ENCODE data around the gene ALDH3B2. TPM values are rescaled to one million over a fixed set of nuclear protein-coding genes. Genes with fewer than 3 reads are reported as not detected.
"Not testable (repeated sequence)": the region's sequence is repeated elsewhere in the genome, so short reads cannot be mapped to it uniquely, and the experiment has no call there.

Gene ALDH3B2, protein sequence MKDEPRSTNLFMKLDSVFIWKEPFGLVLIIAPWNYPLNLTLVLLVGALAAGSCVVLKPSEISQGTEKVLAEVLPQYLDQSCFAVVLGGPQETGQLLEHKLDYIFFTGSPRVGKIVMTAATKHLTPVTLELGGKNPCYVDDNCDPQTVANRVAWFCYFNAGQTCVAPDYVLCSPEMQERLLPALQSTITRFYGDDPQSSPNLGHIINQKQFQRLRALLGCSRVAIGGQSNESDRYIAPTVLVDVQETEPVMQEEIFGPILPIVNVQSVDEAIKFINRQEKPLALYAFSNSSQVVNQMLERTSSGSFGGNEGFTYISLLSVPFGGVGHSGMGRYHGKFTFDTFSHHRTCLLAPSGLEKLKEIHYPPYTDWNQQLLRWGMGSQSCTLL
- total RNA-seq (2021), result 0.13 to 0.30 TPM (median 0.30 TPM) in 3 replicates
- percentile 5 among the genes with signal in this experiment for Bru-seq, nascent RNA
- long read RNA-seq, experiment 1, partial matches to known transcripts, result 0 of 2 reads
- long read RNA-seq, experiment 1, other reads (novel, unspliced or antisense), result 0 of 2 reads
- long read RNA-seq, experiment 2, result 0 reads
- long read RNA-seq, experiment 3, result 0 reads

DNA sequence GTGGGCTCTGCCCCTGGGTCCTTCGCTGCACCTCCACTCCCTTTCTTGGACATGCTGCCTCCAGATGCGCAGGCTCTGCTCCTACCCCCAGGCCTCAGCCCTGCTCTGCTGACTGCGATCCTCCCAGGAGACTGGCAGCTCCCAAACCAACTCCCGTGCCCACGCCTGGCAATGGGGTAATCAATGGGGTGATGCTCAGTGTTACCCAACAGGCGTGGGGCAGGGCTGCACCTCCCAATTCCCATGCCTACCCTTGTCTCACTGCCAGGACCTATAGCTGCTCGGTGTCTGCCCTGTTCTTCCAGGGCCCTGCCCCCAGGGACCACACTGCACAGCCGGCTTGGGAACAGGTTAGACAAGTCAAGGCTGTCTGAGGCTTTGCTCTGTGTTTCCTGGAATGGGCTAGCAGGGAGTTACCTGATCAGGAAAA lies at the start of gene ALDH3B2:
Gene ALDH3B2 (minus strand): TSS at position 182 of the 430 bp plus-strand sequence. CDS start 7,688 bp downstream, outside the sequence.
- no peak within 1 kb of the TSS for H3K4me3 Mint-ChIP-seq
- H3K27me3 Mint-ChIP-seq (ENCODE audit: low read depth), result no peaks in the 10 kb centered on the region; the same call in 1 of the 2 replicates
- ATAC-seq, result peak; percentile 91
- CTCF ChIA-PET, result interaction anchor here (0.9 to 4.8 kb wide), 5 partner anchors 15 to 118 kb away, joined by 3 to 18 read pairs (median 5); partner anchors contain the start of gene NUDT8
- TF ChIP-seq FOXK1 (CRISPR knock-in tag; IDR thresholded peaks at IDR 0.05) (no peak), ZNF423 (CRISPR knock-in tag; IDR thresholded peaks at IDR 0.05) (no peak), NR3C1 (CRISPR knock-in tag; conservative IDR thresholded peaks at IDR 0.05; ENCODE audit: low read depth) (no peak), SMAD3 (CRISPR knock-in tag; IDR thresholded peaks at IDR 0.05; ENCODE audit: borderline replicate concordance) (no peak), HMGXB4 (CRISPR knock-in tag; IDR thresholded peaks at IDR 0.05) (no peak), ZNF671 (CRISPR knock-in tag; IDR thresholded peaks at IDR 0.05) (no peak), SMAD4 (CRISPR knock-in tag; IDR thresholded peaks at IDR 0.05) (no peak), ATF1 (CRISPR knock-in tag; IDR thresholded peaks at IDR 0.05) (no peak), TP53 (CRISPR knock-in tag; IDR thresholded peaks at IDR 0.05) (no peak), GTF2I (CRISPR knock-in tag; conservative IDR thresholded peaks at IDR 0.05) (no peak), ERG (CRISPR knock-in tag; IDR thresholded peaks at IDR 0.05) (no peak), GABPB1 (CRISPR knock-in tag; IDR thresholded peaks at IDR 0.05) (no peak)
- TF ChIP-seq, protein P1, sequence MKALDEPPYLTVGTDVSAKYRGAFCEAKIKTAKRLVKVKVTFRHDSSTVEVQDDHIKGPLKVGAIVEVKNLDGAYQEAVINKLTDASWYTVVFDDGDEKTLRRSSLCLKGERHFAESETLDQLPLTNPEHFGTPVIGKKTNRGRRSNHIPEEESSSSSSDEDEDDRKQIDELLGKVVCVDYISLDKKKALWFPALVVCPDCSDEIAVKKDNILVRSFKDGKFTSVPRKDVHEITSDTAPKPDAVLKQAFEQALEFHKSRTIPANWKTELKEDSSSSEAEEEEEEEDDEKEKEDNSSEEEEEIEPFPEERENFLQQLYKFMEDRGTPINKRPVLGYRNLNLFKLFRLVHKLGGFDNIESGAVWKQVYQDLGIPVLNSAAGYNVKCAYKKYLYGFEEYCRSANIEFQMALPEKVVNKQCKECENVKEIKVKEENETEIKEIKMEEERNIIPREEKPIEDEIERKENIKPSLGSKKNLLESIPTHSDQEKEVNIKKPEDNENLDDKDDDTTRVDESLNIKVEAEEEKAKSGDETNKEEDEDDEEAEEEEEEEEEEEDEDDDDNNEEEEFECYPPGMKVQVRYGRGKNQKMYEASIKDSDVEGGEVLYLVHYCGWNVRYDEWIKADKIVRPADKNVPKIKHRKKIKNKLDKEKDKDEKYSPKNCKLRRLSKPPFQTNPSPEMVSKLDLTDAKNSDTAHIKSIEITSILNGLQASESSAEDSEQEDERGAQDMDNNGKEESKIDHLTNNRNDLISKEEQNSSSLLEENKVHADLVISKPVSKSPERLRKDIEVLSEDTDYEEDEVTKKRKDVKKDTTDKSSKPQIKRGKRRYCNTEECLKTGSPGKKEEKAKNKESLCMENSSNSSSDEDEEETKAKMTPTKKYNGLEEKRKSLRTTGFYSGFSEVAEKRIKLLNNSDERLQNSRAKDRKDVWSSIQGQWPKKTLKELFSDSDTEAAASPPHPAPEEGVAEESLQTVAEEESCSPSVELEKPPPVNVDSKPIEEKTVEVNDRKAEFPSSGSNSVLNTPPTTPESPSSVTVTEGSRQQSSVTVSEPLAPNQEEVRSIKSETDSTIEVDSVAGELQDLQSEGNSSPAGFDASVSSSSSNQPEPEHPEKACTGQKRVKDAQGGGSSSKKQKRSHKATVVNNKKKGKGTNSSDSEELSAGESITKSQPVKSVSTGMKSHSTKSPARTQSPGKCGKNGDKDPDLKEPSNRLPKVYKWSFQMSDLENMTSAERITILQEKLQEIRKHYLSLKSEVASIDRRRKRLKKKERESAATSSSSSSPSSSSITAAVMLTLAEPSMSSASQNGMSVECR (CRISPR knock-in tag; IDR thresholded peaks at IDR 0.05; ENCODE audit: borderline replicate concordance), result no peak
- TF ChIP-seq, protein P2, sequence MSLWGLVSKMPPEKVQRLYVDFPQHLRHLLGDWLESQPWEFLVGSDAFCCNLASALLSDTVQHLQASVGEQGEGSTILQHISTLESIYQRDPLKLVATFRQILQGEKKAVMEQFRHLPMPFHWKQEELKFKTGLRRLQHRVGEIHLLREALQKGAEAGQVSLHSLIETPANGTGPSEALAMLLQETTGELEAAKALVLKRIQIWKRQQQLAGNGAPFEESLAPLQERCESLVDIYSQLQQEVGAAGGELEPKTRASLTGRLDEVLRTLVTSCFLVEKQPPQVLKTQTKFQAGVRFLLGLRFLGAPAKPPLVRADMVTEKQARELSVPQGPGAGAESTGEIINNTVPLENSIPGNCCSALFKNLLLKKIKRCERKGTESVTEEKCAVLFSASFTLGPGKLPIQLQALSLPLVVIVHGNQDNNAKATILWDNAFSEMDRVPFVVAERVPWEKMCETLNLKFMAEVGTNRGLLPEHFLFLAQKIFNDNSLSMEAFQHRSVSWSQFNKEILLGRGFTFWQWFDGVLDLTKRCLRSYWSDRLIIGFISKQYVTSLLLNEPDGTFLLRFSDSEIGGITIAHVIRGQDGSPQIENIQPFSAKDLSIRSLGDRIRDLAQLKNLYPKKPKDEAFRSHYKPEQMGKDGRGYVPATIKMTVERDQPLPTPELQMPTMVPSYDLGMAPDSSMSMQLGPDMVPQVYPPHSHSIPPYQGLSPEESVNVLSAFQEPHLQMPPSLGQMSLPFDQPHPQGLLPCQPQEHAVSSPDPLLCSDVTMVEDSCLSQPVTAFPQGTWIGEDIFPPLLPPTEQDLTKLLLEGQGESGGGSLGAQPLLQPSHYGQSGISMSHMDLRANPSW (CRISPR knock-in tag; conservative IDR thresholded peaks at IDR 0.05; ENCODE audit: low read depth), result no peak
- TF ChIP-seq, protein P3, sequence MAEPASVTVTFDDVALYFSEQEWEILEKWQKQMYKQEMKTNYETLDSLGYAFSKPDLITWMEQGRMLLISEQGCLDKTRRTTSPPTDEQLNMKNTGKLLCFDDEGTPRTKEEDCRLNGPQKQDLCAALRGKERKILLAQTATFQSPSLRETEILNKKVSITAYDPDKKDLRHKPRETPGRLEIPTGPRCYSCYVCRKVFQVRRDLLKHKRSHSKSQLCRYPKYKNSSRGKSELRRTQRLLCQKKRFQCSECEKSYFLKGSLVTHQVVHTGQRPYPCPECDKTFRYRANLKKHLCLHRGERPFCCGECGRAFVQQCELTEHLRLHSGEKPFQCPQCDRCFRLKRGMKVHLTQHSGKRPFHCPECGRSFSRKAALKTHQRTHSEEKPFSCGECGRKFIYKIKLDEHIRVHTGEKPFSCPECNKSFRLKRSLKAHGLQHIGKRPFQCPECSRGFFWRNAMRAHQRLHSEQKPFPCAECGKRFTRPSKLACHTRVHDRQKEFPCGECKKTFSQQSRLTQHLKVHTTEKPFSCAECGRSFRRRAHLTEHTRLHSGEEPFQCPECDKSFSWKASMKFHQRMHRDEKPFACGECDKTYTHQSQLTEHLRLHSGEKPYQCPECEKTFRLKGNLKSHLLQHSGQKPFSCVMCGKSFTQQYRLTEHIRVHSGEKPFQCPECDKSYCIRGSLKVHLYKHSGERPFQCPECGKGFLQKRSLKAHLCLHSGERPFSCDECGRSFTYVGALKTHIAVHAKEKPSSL (CRISPR knock-in tag; conservative IDR thresholded peaks at IDR 0.05), result no peak
- H3K27ac Mint-ChIP-seq, result peak within 1 kb of the TSS; percentile 63; the same call in 1 of the 2 replicates
- peaks cover 20% of the 10 kb centered on the region for H3K4me1 Mint-ChIP-seq
- peaks cover 3% of the 10 kb centered on the region; the same call in 1 of the 2 replicates for H3K36me3 Mint-ChIP-seq
- H3K9me3 Mint-ChIP-seq, result peaks cover 7% of the 10 kb centered on the region
- POLR2A ChIA-PET, result no interaction called here
- no peak for DNase-seq (ENCODE audit: low spot score)

GRCh38 chr11:67723036-67723435 lies 48.6 kb upstream of the ALDH3B2 start:
- CTCF ChIA-PET; POLR2A ChIA-PET; H3K27me3 Mint-ChIP-seq (ENCODE audit: low read depth); DNase-seq (ENCODE audit: low spot score); H3K36me3 Mint-ChIP-seq; ATAC-seq; H3K27ac Mint-ChIP-seq; H3K9me3 Mint-ChIP-seq; H3K4me3 Mint-ChIP-seq: not testable (repeated sequence)
- H3K4me1 Mint-ChIP-seq, result peaks cover 62% of the 10 kb centered on the region

DNA sequence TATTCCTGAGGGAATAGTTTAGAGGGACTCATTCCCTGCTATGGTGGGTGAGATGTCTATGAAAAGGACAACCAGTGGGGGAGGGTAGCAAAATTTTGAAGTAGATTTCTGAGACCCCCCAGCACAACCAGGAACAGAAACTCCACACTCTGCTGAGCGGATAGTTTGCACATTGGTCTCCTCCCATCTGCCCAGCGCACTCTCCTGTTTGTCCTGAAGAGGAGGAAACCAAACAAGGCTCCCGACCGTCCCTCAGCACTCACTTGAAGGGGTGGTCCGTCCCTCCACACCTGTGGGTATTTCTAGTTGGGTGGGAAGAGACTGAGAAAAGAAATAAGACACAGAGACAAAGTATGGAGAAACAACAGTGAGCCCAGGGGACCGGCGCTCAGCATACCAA lies 41.8 kb upstream of the ALDH3B2 start:
- CTCF ChIA-PET, H3K27ac Mint-ChIP-seq: not testable (repeated sequence)
- peaks cover 17% of the 10 kb centered on the region for H3K27me3 Mint-ChIP-seq (ENCODE audit: low read depth)

DNA sequence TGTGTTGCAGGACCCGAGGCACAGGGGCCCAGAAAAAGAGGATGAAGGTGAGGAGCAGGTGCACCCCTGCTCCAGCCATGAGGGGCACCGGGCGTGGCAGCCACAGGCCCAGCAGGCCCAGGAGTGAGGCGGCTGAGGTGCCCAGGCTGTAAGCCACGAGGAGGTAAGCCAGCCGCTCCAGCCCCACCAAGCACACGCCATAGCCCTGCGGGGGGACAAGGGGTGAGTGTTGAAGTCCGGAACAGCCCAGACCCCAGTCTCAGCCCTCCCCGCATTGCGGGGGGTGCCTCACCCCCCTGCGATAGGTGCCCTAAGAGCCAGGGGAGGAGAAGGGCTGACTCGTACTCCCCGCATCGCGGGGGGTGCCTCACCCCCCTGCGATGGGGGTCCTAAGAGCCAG lies 41.4 kb upstream of the ALDH3B2 start:
- POLR2A ChIA-PET; H3K4me3 Mint-ChIP-seq; DNase-seq (ENCODE audit: low spot score); H3K36me3 Mint-ChIP-seq; CTCF ChIA-PET; ATAC-seq; H3K9me3 Mint-ChIP-seq; H3K27ac Mint-ChIP-seq: not testable (repeated sequence)
- Mint-ChIP-seq H3K27me3 (ENCODE audit: low read depth) (peaks cover 17% of the 10 kb centered on the region), H3K4me1 (peaks cover 43% of the 10 kb centered on the region)

More for the DNA sequence above, 41.8 kb upstream of the ALDH3B2 start:
- DNase-seq (ENCODE audit: low spot score); POLR2A ChIA-PET; H3K36me3 Mint-ChIP-seq; ATAC-seq; H3K9me3 Mint-ChIP-seq: not testable (repeated sequence)
- Mint-ChIP-seq H3K4me3 (peak overlapping the region; percentile 33; the same call in 1 of the 2 replicates), H3K4me1 (peaks cover 47% of the 10 kb centered on the region)
